ENCODE measurements around the gene ALMS1.

The ALMS1 gene

GRCh38 chr2:73373344-73373743 lies 12.3 kb upstream of the ALMS1 start:
- Histone ChIP-seq H3K4ac (ENCODE audit: low read depth, low read length) (no peak overlapping the region), H3K9ac (ENCODE audit: low read length) (no peak overlapping the region), H2AK5ac (ENCODE audit: low read length) (no peak overlapping the region), H3K4me3 (ENCODE audit: low read depth, low read length) (no peak overlapping the region), H3K4me2 (ENCODE audit: low read length) (no peak overlapping the region), H3K79me2 (ENCODE audit: control insufficient read depth, insufficient read depth, low read length, poor library complexity) (no peaks in the 10 kb centered on the region), H2BK12ac (ENCODE audit: low read length) (no peak overlapping the region), H3K14ac (ENCODE audit: low read length) (no peak overlapping the region), H4K91ac (ENCODE audit: low read depth, low read length) (no peak overlapping the region), H4K12ac (ENCODE audit: low read depth, low read length) (no peak overlapping the region), H2BK120ac (ENCODE audit: insufficient read depth, low read length, poor library complexity) (no peak overlapping the region), H3K79me1 (ENCODE audit: low read length) (no peaks in the 10 kb centered on the region), H3K27me3 (ENCODE audit: insufficient read depth, low read length) (no peaks in the 10 kb centered on the region), H2BK5ac (ENCODE audit: low read depth, low read length, poor library complexity) (no peak overlapping the region), H4K8ac (ENCODE audit: low read depth, low read length) (no peak overlapping the region), H3K27ac (ENCODE audit: low read depth, low read length) (no peak overlapping the region), H3K18ac (ENCODE audit: low read length) (no peak overlapping the region), H2AFZ (ENCODE audit: insufficient read depth, low read length, poor library complexity) (no peak overlapping the region), H3K4me1 (ENCODE audit: control insufficient read depth in 1 of 2, insufficient read depth in 2 of 2, low read length in 2 of 2) (no peaks in the 10 kb centered on the region), H3K9me3 (ENCODE audit: insufficient read depth, low read depth, low read length) (no peaks in the 10 kb centered on the region), H3K36me3 (ENCODE audit: control insufficient read depth in 1 of 2, insufficient read depth in 2 of 2, low read length in 2 of 2) (no peaks in the 10 kb centered on the region), H3K23ac (ENCODE audit: low read length) (no peak overlapping the region)
- no peak for DNase-seq
- WGBS (ENCODE audit: extremely low coverage, insufficient coverage, insufficient read length) = no CpG with 5 or more reads among the region's 2 CpGs

GRCh38 chr2:73374269-73374668 lies 11.4 kb upstream of the ALMS1 start:
- H3K27ac ChIP-seq (ENCODE audit: low read depth, low read length) = no peak overlapping the region
- DNase-seq = no peak
- no CpG with 5 or more reads among the region's 1 CpG for WGBS (ENCODE audit: extremely low coverage, insufficient coverage, insufficient read length)
- no peak overlapping the region for H3K4me3 ChIP-seq (ENCODE audit: low read depth, low read length)
- H3K18ac ChIP-seq (ENCODE audit: low read length) = no peak overlapping the region
- no peak overlapping the region for H3K4ac ChIP-seq (ENCODE audit: low read depth, low read length)
- no peak overlapping the region for H4K91ac ChIP-seq (ENCODE audit: low read depth, low read length)
- H3K27me3 ChIP-seq (ENCODE audit: insufficient read depth, low read length) = no peaks in the 10 kb centered on the region
- H3K79me1 ChIP-seq (ENCODE audit: low read length) = no peaks in the 10 kb centered on the region
- H4K8ac ChIP-seq (ENCODE audit: low read depth, low read length) = no peak overlapping the region
- no peak overlapping the region for H3K4me2 ChIP-seq (ENCODE audit: low read length)
- H2BK12ac ChIP-seq (ENCODE audit: low read length) = no peak overlapping the region
- no peaks in the 10 kb centered on the region for H3K4me1 ChIP-seq (ENCODE audit: control insufficient read depth in 1 of 2, insufficient read depth in 2 of 2, low read length in 2 of 2)
- no peak overlapping the region for H3K9ac ChIP-seq (ENCODE audit: low read length)
- H3K36me3 ChIP-seq (ENCODE audit: control insufficient read depth in 1 of 2, insufficient read depth in 2 of 2, low read length in 2 of 2) = no peaks in the 10 kb centered on the region
- no peaks in the 10 kb centered on the region for H3K9me3 ChIP-seq (ENCODE audit: insufficient read depth, low read depth, low read length)
- H2BK5ac ChIP-seq (ENCODE audit: low read depth, low read length, poor library complexity) = no peak overlapping the region
- no peak overlapping the region for H2AFZ ChIP-seq (ENCODE audit: insufficient read depth, low read length, poor library complexity)
- no peak overlapping the region for H2BK120ac ChIP-seq (ENCODE audit: insufficient read depth, low read length, poor library complexity)
- H2AK5ac ChIP-seq (ENCODE audit: low read length) = no peak overlapping the region
- no peak overlapping the region for H4K12ac ChIP-seq (ENCODE audit: low read depth, low read length)
- H3K79me2 ChIP-seq (ENCODE audit: control insufficient read depth, insufficient read depth, low read length, poor library complexity) = no peaks in the 10 kb centered on the region
- H3K23ac ChIP-seq (ENCODE audit: low read length) = no peak overlapping the region
- no peak overlapping the region for H3K14ac ChIP-seq (ENCODE audit: low read length)

- Histone ChIP-seq H3K9ac (ENCODE audit: low read length) (no peak overlapping the region), H2AK5ac (ENCODE audit: low read length) (no peak overlapping the region), H3K4me2 (ENCODE audit: low read length) (no peak overlapping the region), H3K79me2 (ENCODE audit: control insufficient read depth, insufficient read depth, low read length, poor library complexity) (no peaks in the 10 kb centered on the region), H3K18ac (ENCODE audit: low read length) (no peak overlapping the region), H2AFZ (ENCODE audit: insufficient read depth, low read length, poor library complexity) (no peak overlapping the region), H2BK5ac (ENCODE audit: low read depth, low read length, poor library complexity) (no peak overlapping the region), H2BK120ac (ENCODE audit: insufficient read depth, low read length, poor library complexity) (no peak overlapping the region), H3K4me1 (ENCODE audit: control insufficient read depth in 1 of 2, insufficient read depth in 2 of 2, low read length in 2 of 2) (no peaks in the 10 kb centered on the region), H3K79me1 (ENCODE audit: low read length) (no peaks in the 10 kb centered on the region), H4K12ac (ENCODE audit: low read depth, low read length) (no peak overlapping the region), H3K27ac (ENCODE audit: low read depth, low read length) (no peak overlapping the region), H3K4ac (ENCODE audit: low read depth, low read length) (no peak overlapping the region), H3K27me3 (ENCODE audit: insufficient read depth, low read length) (no peaks in the 10 kb centered on the region), H2BK12ac (ENCODE audit: low read length) (no peak overlapping the region), H3K14ac (ENCODE audit: low read length) (no peak overlapping the region), H3K23ac (ENCODE audit: low read length) (no peak overlapping the region), H3K4me3 (ENCODE audit: low read depth, low read length) (no peak overlapping the region), H4K91ac (ENCODE audit: low read depth, low read length) (no peak overlapping the region), H3K36me3 (ENCODE audit: control insufficient read depth in 1 of 2, insufficient read depth in 2 of 2, low read length in 2 of 2) (no peaks in the 10 kb centered on the region), H3K9me3 (ENCODE audit: insufficient read depth, low read depth, low read length) (no peaks in the 10 kb centered on the region), H4K8ac (ENCODE audit: low read depth, low read length) (no peak overlapping the region)
- no CpG with 5 or more reads among the region's 2 CpGs for WGBS (ENCODE audit: extremely low coverage, insufficient coverage, insufficient read length)
- DNase-seq = no peak
These were observed 9.0 kb upstream of the ALMS1 start for GRCh38 chr2:73376681-73377080.

- Histone ChIP-seq H3K4ac (ENCODE audit: low read depth, low read length) (no peak overlapping the region), H3K79me1 (ENCODE audit: low read length) (peaks cover 9% of the 10 kb centered on the region), H2AFZ (ENCODE audit: insufficient read depth, low read length, poor library complexity) (no peak overlapping the region), H3K27me3 (ENCODE audit: insufficient read depth, low read length) (no peaks in the 10 kb centered on the region), H3K4me1 (ENCODE audit: control insufficient read depth in 1 of 2, insufficient read depth in 2 of 2, low read length in 2 of 2) (peaks cover 2 to 5% of the 10 kb centered on the region in 2 experiments), H4K8ac (ENCODE audit: low read depth, low read length) (no peak overlapping the region), H2BK12ac (ENCODE audit: low read length) (no peak overlapping the region), H3K36me3 (ENCODE audit: control insufficient read depth in 1 of 2, insufficient read depth in 2 of 2, low read length in 2 of 2) (no peaks in the 10 kb centered on the region), H2AK5ac (ENCODE audit: low read length) (no peak overlapping the region), H3K23ac (ENCODE audit: low read length) (no peak overlapping the region), H3K9me3 (ENCODE audit: insufficient read depth, low read depth, low read length) (peaks cover 2% of the 10 kb centered on the region), H4K12ac (ENCODE audit: low read depth, low read length) (no peak overlapping the region), H4K91ac (ENCODE audit: low read depth, low read length) (no peak overlapping the region), H3K4me2 (ENCODE audit: low read length) (no peak overlapping the region), H3K18ac (ENCODE audit: low read length) (no peak overlapping the region), H3K9ac (ENCODE audit: low read length) (no peak overlapping the region), H3K14ac (ENCODE audit: low read length) (no peak overlapping the region), H2BK5ac (ENCODE audit: low read depth, low read length, poor library complexity) (no peak overlapping the region), H2BK120ac (ENCODE audit: insufficient read depth, low read length, poor library complexity) (no peak overlapping the region), H3K4me3 (ENCODE audit: low read depth, low read length) (no peak overlapping the region), H3K27ac (ENCODE audit: low read depth, low read length) (no peak overlapping the region), H3K79me2 (ENCODE audit: control insufficient read depth, insufficient read depth, low read length, poor library complexity) (peaks cover 5% of the 10 kb centered on the region)
- WGBS (ENCODE audit: extremely low coverage, insufficient coverage, insufficient read length) = no CpG with 5 or more reads among the region's 3 CpGs
- no peak for DNase-seq
These were observed 2.6 kb upstream of the ALMS1 start for GRCh38 chr2:73383036-73383435.

Data from trophoblast cell (in vitro differentiated cells and primary cell).